WTC11 (cell line): ENCODE results near the gene CDKN2B. TPM values are rescaled to one million over a fixed set of nuclear protein-coding genes. Genes with fewer than 3 reads are reported as not detected.

ENCODE experiments used
- ATAC-seq: fragments of 200-7000 bp; cut with Tn5 transposase; 2 replicates; pipeline ENCODE4 v1.10.0; 2021; ENCODE audit warnings: mild to moderate bottlenecking, moderate library complexity
- CTCF ChIA-PET: fragments of 300-600 bp; sonication (Branson Sonifier 250); formaldehyde crosslinking; loops from one replicate; lab custom pipeline; 2021; ENCODE audit warnings: antibody characterized with exemption; lab: Charles Lee
- POLR2A ChIA-PET: fragments of 350-600 bp; sonication (Branson Sonifier 250); formaldehyde crosslinking; loops from one replicate; lab custom pipeline; 2021; ENCODE audit warnings: antibody characterized with exemption; lab: Charles Lee
- DNase-seq: peaks from one replicate; pipeline ENCODE4 v3.0.0; 2021; ENCODE audit warnings: low spot score
- H3K27ac Mint-ChIP-seq: 2 replicates; pipeline ENCODE4 v1.8.0; 2021; ENCODE audit warnings: mixed read lengths
- H3K27me3 Mint-ChIP-seq: 2 replicates; pipeline ENCODE4 v1.8.0; 2021; ENCODE audit warnings: low read depth, mild to moderate bottlenecking, moderate library complexity, mixed read lengths
- H3K36me3 Mint-ChIP-seq: 2 replicates; pipeline ENCODE4 v1.8.0; 2021; ENCODE audit warnings: mixed read lengths
- H3K4me1 Mint-ChIP-seq: 2 replicates; pipeline ENCODE4 v1.8.0; 2022; ENCODE audit warnings: mixed read lengths
- H3K4me3 Mint-ChIP-seq: 2 replicates; pipeline ENCODE4 v1.8.0; 2021; ENCODE audit warnings: mild to moderate bottlenecking, moderate library complexity, mixed read lengths
- H3K9me3 Mint-ChIP-seq: 2 replicates; pipeline ENCODE4 v1.8.0; 2021; ENCODE audit warnings: mixed read lengths
- ELF4 ChIP-seq: sonication (generic); formaldehyde crosslinking; IDR thresholded peaks from 2 replicates; pipeline ENCODE4 v1.8.1; 2022; ENCODE audit warnings: low read depth, mild to moderate bottlenecking, moderate library complexity, missing genetic modification reagents
- JUN ChIP-seq: sonication (generic); formaldehyde crosslinking; IDR thresholded peaks from 2 replicates; pipeline ENCODE4 v1.8.0; 2023; ENCODE audit warnings: mild to moderate bottlenecking, missing genetic modification reagents
- MXD4 ChIP-seq: fragments of 250-450 bp; sonication (Bioruptor Pico); IDR thresholded peaks from 2 replicates; pipeline ENCODE4 v1.8.0; 2021; ENCODE audit warnings: mild to moderate bottlenecking, moderate library complexity, borderline replicate concordance
- PRRX2 ChIP-seq: fragments of 250-450 bp; sonication (Bioruptor Pico); IDR thresholded peaks from 2 replicates; pipeline ENCODE4 v1.8.0; 2021; ENCODE audit warnings: mild to moderate bottlenecking
- SMAD3 ChIP-seq: sonication (generic); formaldehyde crosslinking; IDR thresholded peaks from 2 replicates; pipeline ENCODE4 v1.8.0; 2022; ENCODE audit warnings: missing genetic modification reagents, mild to moderate bottlenecking, borderline replicate concordance
- ZNF219 ChIP-seq: sonication (generic); formaldehyde crosslinking; IDR thresholded peaks from 2 replicates; pipeline ENCODE4 v1.8.0; 2023; ENCODE audit warnings: missing genetic modification reagents, mild to moderate bottlenecking, borderline replicate concordance
- ZNF263 ChIP-seq: sonication (generic); formaldehyde crosslinking; IDR thresholded peaks from 2 replicates; pipeline ENCODE4 v1.8.1; 2022; ENCODE audit warnings: low read depth, mild to moderate bottlenecking, moderate library complexity, missing genetic modification reagents
- ZNF317 ChIP-seq: sonication (generic); formaldehyde crosslinking; IDR thresholded peaks from 2 replicates; pipeline ENCODE4 v1.8.1; 2023; ENCODE audit warnings: low read depth, mild to moderate bottlenecking, moderate library complexity, missing genetic modification reagents, borderline replicate concordance
- ZNF396 ChIP-seq: fragments of 250-450 bp; sonication (Bioruptor Pico); IDR thresholded peaks from 2 replicates; pipeline ENCODE4 v1.8.0; 2021; ENCODE audit warnings: mild to moderate bottlenecking, moderate library complexity, borderline replicate concordance
- ZNF423 ChIP-seq: fragments of 250-450 bp; sonication (Bioruptor Pico); IDR thresholded peaks from 2 replicates; pipeline ENCODE4 v2.1.2; 2022; ENCODE audit warnings: mild to moderate bottlenecking, moderate library complexity
- total RNA-seq: library from RNA; stranded (reverse); gene quantifications from 3 replicates; pipeline ENCODE4 v1.2.3, GENCODE V29; 2021
- TF ChIP-seq, protein P1 (sequence below): fragments of 250-450 bp; sonication (Bioruptor Pico); IDR thresholded peaks from 2 replicates; pipeline ENCODE4 v1.8.0; 2021; ENCODE audit warnings: mild to moderate bottlenecking
- TF ChIP-seq, protein P2 (sequence below): sonication (generic); formaldehyde crosslinking; IDR thresholded peaks from 2 replicates; pipeline ENCODE4 v1.8.1; 2023; ENCODE audit warnings: mild to moderate bottlenecking, missing genetic modification reagents, borderline replicate concordance
- TF ChIP-seq, protein P3 (sequence below): sonication (generic); formaldehyde crosslinking; IDR thresholded peaks from 2 replicates; pipeline ENCODE4 v1.8.0; 2023; ENCODE audit warnings: missing genetic modification reagents, mild to moderate bottlenecking, borderline replicate concordance
- TF ChIP-seq, protein P4 (sequence below): fragments of 200-600 bp; IDR thresholded peaks from 2 replicates; pipeline ENCODE4 v1.8.0; 2022; ENCODE audit warnings: antibody characterized with exemption
- TF ChIP-seq, protein P5 (sequence below): fragments of 250-450 bp; sonication (Bioruptor Pico); IDR thresholded peaks from 2 replicates; pipeline ENCODE4 v1.9.0; 2021; ENCODE audit warnings: mild to moderate bottlenecking, borderline replicate concordance

Gene CDKN2B
- total RNA-seq, 1 experiment from 2014 or later: 0.13 TPM

DNA sequence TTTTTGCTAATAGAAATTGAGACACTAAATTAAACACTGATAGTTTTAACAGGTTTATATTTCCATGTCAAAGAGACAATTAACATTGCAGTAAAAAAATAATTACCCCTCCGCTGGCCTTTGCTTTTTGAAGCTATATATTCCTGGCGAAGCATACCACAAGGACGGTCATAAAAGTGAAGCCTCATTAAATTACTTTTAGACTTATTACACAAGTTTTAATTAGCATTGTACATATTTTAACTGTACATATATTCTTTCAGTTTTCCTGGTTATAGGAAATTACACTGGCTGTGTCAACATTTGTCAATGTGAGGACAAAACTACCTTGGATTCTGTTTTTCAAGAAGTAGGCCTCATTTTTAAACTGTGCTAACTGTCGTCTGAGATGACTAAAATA lies 16.1 kb downstream of the CDKN2B start (continued):
- TF ChIP-seq, protein P1, sequence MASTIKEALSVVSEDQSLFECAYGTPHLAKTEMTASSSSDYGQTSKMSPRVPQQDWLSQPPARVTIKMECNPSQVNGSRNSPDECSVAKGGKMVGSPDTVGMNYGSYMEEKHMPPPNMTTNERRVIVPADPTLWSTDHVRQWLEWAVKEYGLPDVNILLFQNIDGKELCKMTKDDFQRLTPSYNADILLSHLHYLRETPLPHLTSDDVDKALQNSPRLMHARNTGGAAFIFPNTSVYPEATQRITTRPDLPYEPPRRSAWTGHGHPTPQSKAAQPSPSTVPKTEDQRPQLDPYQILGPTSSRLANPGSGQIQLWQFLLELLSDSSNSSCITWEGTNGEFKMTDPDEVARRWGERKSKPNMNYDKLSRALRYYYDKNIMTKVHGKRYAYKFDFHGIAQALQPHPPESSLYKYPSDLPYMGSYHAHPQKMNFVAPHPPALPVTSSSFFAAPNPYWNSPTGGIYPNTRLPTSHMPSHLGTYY (CRISPR knock-in tag): no peak
- TF ChIP-seq ELF4 (CRISPR knock-in tag) (no peak), MXD4 (CRISPR knock-in tag) (no peak), ZNF423 (CRISPR knock-in tag) (no peak), ZNF263 (CRISPR knock-in tag) (no peak), ZNF396 (no peak)
- TF ChIP-seq, protein P2, sequence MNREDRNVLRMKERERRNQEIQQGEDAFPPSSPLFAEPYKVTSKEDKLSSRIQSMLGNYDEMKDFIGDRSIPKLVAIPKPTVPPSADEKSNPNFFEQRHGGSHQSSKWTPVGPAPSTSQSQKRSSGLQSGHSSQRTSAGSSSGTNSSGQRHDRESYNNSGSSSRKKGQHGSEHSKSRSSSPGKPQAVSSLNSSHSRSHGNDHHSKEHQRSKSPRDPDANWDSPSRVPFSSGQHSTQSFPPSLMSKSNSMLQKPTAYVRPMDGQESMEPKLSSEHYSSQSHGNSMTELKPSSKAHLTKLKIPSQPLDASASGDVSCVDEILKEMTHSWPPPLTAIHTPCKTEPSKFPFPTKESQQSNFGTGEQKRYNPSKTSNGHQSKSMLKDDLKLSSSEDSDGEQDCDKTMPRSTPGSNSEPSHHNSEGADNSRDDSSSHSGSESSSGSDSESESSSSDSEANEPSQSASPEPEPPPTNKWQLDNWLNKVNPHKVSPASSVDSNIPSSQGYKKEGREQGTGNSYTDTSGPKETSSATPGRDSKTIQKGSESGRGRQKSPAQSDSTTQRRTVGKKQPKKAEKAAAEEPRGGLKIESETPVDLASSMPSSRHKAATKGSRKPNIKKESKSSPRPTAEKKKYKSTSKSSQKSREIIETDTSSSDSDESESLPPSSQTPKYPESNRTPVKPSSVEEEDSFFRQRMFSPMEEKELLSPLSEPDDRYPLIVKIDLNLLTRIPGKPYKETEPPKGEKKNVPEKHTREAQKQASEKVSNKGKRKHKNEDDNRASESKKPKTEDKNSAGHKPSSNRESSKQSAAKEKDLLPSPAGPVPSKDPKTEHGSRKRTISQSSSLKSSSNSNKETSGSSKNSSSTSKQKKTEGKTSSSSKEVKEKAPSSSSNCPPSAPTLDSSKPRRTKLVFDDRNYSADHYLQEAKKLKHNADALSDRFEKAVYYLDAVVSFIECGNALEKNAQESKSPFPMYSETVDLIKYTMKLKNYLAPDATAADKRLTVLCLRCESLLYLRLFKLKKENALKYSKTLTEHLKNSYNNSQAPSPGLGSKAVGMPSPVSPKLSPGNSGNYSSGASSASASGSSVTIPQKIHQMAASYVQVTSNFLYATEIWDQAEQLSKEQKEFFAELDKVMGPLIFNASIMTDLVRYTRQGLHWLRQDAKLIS (CRISPR knock-in tag): no peak
- TF ChIP-seq, protein P3, sequence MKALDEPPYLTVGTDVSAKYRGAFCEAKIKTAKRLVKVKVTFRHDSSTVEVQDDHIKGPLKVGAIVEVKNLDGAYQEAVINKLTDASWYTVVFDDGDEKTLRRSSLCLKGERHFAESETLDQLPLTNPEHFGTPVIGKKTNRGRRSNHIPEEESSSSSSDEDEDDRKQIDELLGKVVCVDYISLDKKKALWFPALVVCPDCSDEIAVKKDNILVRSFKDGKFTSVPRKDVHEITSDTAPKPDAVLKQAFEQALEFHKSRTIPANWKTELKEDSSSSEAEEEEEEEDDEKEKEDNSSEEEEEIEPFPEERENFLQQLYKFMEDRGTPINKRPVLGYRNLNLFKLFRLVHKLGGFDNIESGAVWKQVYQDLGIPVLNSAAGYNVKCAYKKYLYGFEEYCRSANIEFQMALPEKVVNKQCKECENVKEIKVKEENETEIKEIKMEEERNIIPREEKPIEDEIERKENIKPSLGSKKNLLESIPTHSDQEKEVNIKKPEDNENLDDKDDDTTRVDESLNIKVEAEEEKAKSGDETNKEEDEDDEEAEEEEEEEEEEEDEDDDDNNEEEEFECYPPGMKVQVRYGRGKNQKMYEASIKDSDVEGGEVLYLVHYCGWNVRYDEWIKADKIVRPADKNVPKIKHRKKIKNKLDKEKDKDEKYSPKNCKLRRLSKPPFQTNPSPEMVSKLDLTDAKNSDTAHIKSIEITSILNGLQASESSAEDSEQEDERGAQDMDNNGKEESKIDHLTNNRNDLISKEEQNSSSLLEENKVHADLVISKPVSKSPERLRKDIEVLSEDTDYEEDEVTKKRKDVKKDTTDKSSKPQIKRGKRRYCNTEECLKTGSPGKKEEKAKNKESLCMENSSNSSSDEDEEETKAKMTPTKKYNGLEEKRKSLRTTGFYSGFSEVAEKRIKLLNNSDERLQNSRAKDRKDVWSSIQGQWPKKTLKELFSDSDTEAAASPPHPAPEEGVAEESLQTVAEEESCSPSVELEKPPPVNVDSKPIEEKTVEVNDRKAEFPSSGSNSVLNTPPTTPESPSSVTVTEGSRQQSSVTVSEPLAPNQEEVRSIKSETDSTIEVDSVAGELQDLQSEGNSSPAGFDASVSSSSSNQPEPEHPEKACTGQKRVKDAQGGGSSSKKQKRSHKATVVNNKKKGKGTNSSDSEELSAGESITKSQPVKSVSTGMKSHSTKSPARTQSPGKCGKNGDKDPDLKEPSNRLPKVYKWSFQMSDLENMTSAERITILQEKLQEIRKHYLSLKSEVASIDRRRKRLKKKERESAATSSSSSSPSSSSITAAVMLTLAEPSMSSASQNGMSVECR (CRISPR knock-in tag): no peak
- TF ChIP-seq, protein P4, sequence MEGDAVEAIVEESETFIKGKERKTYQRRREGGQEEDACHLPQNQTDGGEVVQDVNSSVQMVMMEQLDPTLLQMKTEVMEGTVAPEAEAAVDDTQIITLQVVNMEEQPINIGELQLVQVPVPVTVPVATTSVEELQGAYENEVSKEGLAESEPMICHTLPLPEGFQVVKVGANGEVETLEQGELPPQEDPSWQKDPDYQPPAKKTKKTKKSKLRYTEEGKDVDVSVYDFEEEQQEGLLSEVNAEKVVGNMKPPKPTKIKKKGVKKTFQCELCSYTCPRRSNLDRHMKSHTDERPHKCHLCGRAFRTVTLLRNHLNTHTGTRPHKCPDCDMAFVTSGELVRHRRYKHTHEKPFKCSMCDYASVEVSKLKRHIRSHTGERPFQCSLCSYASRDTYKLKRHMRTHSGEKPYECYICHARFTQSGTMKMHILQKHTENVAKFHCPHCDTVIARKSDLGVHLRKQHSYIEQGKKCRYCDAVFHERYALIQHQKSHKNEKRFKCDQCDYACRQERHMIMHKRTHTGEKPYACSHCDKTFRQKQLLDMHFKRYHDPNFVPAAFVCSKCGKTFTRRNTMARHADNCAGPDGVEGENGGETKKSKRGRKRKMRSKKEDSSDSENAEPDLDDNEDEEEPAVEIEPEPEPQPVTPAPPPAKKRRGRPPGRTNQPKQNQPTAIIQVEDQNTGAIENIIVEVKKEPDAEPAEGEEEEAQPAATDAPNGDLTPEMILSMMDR: no peak

DNA sequence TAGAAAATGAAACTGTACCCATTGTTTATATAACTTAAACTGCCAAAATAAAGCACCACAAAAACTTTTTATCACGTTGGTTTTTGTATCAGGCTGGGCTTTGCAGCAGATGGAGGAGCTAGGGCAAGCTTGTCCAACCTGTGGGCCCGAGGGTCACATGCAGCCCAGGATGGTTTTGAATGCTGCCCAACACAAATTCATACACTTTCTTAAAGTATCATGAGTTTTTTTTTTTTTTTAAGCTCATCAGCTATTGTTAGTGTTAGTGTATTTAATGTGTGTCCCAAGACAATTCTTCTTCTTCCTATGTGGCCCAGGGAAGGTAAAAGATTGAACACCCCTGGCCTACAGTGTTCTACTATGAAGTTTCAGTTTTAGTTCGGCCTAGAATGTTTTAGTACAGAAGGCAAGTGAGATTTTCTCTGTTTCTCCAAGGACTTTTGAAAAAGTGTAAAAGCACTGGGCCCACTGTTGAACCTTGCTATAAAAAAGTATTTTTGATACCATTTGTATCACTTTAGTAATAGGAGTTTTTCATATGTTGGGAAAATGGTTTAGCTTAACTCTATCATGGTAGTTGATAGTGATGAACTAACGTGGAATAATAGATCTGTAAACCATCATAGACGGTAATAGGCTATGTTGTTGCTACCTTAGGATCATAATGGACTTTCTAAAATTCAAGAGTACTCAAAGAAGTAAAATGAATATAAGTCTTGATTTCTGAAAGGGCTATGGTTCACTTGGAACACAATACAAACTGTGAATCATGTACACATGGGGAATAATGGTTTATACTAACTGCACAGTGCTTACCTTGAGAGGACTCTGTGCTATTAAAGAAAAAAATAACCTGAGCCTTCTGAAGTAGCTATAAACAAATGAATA lies 17.8 kb downstream of the CDKN2B start:
- H3K27ac Mint-ChIP-seq: no peak overlapping the region
- H3K4me3 Mint-ChIP-seq: no peak overlapping the region
- TF ChIP-seq, protein P5, sequence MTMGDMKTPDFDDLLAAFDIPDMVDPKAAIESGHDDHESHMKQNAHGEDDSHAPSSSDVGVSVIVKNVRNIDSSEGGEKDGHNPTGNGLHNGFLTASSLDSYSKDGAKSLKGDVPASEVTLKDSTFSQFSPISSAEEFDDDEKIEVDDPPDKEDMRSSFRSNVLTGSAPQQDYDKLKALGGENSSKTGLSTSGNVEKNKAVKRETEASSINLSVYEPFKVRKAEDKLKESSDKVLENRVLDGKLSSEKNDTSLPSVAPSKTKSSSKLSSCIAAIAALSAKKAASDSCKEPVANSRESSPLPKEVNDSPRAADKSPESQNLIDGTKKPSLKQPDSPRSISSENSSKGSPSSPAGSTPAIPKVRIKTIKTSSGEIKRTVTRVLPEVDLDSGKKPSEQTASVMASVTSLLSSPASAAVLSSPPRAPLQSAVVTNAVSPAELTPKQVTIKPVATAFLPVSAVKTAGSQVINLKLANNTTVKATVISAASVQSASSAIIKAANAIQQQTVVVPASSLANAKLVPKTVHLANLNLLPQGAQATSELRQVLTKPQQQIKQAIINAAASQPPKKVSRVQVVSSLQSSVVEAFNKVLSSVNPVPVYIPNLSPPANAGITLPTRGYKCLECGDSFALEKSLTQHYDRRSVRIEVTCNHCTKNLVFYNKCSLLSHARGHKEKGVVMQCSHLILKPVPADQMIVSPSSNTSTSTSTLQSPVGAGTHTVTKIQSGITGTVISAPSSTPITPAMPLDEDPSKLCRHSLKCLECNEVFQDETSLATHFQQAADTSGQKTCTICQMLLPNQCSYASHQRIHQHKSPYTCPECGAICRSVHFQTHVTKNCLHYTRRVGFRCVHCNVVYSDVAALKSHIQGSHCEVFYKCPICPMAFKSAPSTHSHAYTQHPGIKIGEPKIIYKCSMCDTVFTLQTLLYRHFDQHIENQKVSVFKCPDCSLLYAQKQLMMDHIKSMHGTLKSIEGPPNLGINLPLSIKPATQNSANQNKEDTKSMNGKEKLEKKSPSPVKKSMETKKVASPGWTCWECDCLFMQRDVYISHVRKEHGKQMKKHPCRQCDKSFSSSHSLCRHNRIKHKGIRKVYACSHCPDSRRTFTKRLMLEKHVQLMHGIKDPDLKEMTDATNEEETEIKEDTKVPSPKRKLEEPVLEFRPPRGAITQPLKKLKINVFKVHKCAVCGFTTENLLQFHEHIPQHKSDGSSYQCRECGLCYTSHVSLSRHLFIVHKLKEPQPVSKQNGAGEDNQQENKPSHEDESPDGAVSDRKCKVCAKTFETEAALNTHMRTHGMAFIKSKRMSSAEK (CRISPR knock-in tag): no peak
- TF ChIP-seq SMAD3 (no peak), PRRX2 (no peak), ZNF219 (CRISPR knock-in tag) (no peak), ZNF317 (CRISPR knock-in tag) (no peak), JUN (CRISPR knock-in tag) (no peak), ZNF423 (CRISPR knock-in tag) (no peak)
- TF ChIP-seq, protein P4: no peak
- ATAC-seq (no peak), DNase-seq (no peak)
- H3K36me3 Mint-ChIP-seq: no peaks in the 10 kb centered on the region
- H3K9me3 Mint-ChIP-seq: no peaks in the 10 kb centered on the region
- CTCF ChIA-PET: interaction anchor here (2.9 kb wide), 1 partner anchor 17 kb away, joined by 17 read pairs; the partner anchor contains the start of gene CDKN2B
- peaks cover 98% of the 10 kb centered on the region for H3K27me3 Mint-ChIP-seq
- peaks cover 32% of the 10 kb centered on the region for H3K4me1 Mint-ChIP-seq
- POLR2A ChIA-PET: no interaction called here
